ENCODE results near the gene ASCL2. TPM values are rescaled to one million over a fixed set of nuclear protein-coding genes. Genes with fewer than 3 reads are reported as not detected.
"Not testable (repeated sequence)": the region's sequence is repeated elsewhere in the genome, so short reads cannot be mapped to it uniquely, and the experiment has no call there.

ASCL2 gene
- total RNA-seq, 1 donor from 2014 or later = 0.58 TPM

GRCh38 chr11:2247496-2247895 lies 22.9 kb downstream of the ASCL2 start:
- no peaks in the 10 kb centered on the region for H3K36me3 Mint-ChIP-seq
- H3K27ac Mint-ChIP-seq = no peak overlapping the region
- H3K4me3 Mint-ChIP-seq = no peak overlapping the region
- H3K4me1 Mint-ChIP-seq = no peaks in the 10 kb centered on the region
- DNase-seq (ENCODE audit: low spot score in 2 of 2, unreplicated experiment in 2 of 2) = no peak
- TF ChIP-seq, protein P1, sequence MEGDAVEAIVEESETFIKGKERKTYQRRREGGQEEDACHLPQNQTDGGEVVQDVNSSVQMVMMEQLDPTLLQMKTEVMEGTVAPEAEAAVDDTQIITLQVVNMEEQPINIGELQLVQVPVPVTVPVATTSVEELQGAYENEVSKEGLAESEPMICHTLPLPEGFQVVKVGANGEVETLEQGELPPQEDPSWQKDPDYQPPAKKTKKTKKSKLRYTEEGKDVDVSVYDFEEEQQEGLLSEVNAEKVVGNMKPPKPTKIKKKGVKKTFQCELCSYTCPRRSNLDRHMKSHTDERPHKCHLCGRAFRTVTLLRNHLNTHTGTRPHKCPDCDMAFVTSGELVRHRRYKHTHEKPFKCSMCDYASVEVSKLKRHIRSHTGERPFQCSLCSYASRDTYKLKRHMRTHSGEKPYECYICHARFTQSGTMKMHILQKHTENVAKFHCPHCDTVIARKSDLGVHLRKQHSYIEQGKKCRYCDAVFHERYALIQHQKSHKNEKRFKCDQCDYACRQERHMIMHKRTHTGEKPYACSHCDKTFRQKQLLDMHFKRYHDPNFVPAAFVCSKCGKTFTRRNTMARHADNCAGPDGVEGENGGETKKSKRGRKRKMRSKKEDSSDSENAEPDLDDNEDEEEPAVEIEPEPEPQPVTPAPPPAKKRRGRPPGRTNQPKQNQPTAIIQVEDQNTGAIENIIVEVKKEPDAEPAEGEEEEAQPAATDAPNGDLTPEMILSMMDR (IDR thresholded peaks at IDR 0.05; ENCODE audit: unreplicated experiment) = no peak
- H3K27me3 Mint-ChIP-seq (ENCODE audit: low read depth) = peaks cover 24% of the 10 kb centered on the region
- H3K9me3 Mint-ChIP-seq = peaks cover 15% of the 10 kb centered on the region

- Mint-ChIP-seq H3K4me3 (no peak overlapping the region), H3K36me3 (no peaks in the 10 kb centered on the region), H3K4me1 (no peaks in the 10 kb centered on the region), H3K27ac (no peak overlapping the region), H3K27me3 (ENCODE audit: low read depth) (peaks cover 28% of the 10 kb centered on the region), H3K9me3 (peaks cover 25% of the 10 kb centered on the region)
- TF ChIP-seq, protein P1 (IDR thresholded peaks at IDR 0.05; ENCODE audit: unreplicated experiment) = no peak
- no peak for DNase-seq (ENCODE audit: low spot score in 2 of 2, unreplicated experiment in 2 of 2)
These were observed 29.6 kb downstream of the ASCL2 start for GRCh38 chr11:2240834-2241233.

GRCh38 chr11:2237457-2238238 lies 32.7 kb downstream of the ASCL2 start:
- Mint-ChIP-seq H3K27me3 (ENCODE audit: low read depth) (peaks cover 11% of the 10 kb centered on the region), H3K4me3 (no peak overlapping the region), H3K27ac (no peak overlapping the region), H3K36me3 (no peaks in the 10 kb centered on the region), H3K4me1 (no peaks in the 10 kb centered on the region), H3K9me3 (peaks cover 20% of the 10 kb centered on the region)
- TF ChIP-seq, protein P1 (IDR thresholded peaks at IDR 0.05; ENCODE audit: unreplicated experiment) = no peak
- no peak for DNase-seq (ENCODE audit: low spot score in 2 of 2, unreplicated experiment in 2 of 2)

DNA sequence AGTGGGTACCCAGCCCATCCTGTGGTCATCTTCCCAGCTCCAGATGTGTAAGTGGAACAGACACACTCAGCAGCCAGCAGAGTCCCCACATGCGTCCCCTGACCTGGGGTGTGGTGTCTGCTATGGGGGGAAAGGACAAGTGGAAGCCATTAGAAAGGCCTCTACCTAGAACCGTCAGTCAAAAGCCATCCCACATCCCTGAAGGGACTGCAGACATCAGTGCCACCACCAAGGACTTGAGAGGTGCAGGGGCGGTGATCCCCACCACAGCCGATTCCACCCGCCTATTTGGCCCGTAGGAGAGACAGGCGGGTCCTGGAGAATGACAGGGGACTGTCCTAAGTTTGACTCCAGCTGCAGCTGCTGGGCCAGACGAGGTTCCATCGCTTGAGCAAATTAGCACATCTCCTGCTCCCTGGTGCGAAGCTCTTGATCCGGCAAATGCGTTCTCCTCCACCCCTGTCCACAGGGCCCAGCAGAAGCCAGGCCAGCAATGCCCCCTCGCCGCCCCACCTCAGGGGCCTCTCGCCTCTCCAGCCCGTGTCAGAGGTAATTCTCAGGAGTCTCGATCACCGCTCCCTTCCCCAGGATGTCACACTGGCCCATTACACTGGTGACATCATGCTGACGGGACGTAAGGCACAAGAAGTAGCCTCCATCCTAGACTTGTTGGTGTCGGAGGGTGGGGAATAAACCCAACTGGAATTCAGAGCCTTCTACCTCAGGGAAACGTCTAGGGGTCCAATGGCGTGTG lies 33.8 kb downstream of the ASCL2 start:
- H3K36me3 Mint-ChIP-seq; DNase-seq (ENCODE audit: low spot score in 2 of 2, unreplicated experiment in 2 of 2); H3K27ac Mint-ChIP-seq; H3K4me3 Mint-ChIP-seq; H3K4me1 Mint-ChIP-seq: not testable (repeated sequence)
- H3K27me3 Mint-ChIP-seq (ENCODE audit: low read depth) = peaks cover 20% of the 10 kb centered on the region
- H3K9me3 Mint-ChIP-seq = peaks cover 19% of the 10 kb centered on the region

DNA sequence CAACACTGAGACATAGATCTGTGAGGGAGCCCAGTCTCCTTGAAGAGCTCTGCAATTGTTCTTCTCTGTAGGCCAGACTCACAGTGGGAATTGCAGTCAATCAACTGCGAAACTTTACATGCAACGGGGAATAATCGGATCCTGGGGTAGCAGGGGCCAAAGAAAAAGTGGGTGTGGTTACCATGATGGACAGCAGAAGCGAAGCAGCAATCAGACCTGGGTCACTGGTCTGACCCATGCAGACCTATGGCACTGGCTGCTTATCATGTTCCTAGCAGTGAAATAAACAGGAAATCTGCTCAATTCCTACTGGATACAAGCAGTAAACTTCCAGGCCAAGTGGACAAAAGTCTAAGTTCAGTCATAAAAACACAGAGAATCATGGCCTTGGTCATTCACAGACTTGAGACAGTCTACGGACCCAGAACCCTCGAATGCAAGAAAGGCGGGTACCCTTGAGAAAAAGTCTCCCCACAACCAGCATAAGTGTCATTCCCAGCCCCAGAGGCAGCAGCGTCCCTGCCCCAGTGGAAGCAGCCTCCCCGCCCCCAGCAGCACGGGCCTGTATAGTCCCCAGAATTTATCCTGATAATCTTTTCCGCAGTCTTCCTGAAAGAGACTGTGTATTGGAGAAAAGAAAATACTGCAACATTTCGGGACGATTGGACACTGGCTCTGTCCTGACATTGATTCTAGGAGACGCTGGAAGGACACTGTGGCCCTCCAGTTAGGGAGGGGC lies 34.6 kb downstream of the ASCL2 start:
- no peak for DNase-seq (ENCODE audit: low spot score in 2 of 2, unreplicated experiment in 2 of 2)
- no peak overlapping the region for H3K27ac Mint-ChIP-seq

More for the DNA sequence above, 34.6 kb downstream of the ASCL2 start:
- H3K4me3 Mint-ChIP-seq = no peak overlapping the region
- H3K27me3 Mint-ChIP-seq (ENCODE audit: low read depth) = peaks cover 23% of the 10 kb centered on the region
- TF ChIP-seq, protein P1 (IDR thresholded peaks at IDR 0.05; ENCODE audit: unreplicated experiment) = no peak
- H3K36me3 Mint-ChIP-seq = no peaks in the 10 kb centered on the region
- H3K9me3 Mint-ChIP-seq = peaks cover 20% of the 10 kb centered on the region
- H3K4me1 Mint-ChIP-seq = no peaks in the 10 kb centered on the region
